GM08714 (cell line): Measurements from ENCODE around the gene CNST.

ENCODE experiments used
- H3K4me3 ChIP-seq: fragments of 200-500 bp; sonication (Bioruptor generic); 2 replicates; pipeline ENCODE4 v1.5.1; 2014; ENCODE audit warnings: mild to moderate bottlenecking, low read length, inconsistent platforms
- ZNF274 ChIP-seq: IDR thresholded peaks from 2 replicates; pipeline ENCODE4 v1.6.1; 2012; ENCODE audit warnings: mild to moderate bottlenecking, low read depth, low read length

CNST gene

GRCh38 chr1:246640747-246641146, 74.5 kb downstream of the CNST start:
- TF ChIP-seq ZNF274 = no peak
- H3K4me3 ChIP-seq = no peak overlapping the region

DNA sequence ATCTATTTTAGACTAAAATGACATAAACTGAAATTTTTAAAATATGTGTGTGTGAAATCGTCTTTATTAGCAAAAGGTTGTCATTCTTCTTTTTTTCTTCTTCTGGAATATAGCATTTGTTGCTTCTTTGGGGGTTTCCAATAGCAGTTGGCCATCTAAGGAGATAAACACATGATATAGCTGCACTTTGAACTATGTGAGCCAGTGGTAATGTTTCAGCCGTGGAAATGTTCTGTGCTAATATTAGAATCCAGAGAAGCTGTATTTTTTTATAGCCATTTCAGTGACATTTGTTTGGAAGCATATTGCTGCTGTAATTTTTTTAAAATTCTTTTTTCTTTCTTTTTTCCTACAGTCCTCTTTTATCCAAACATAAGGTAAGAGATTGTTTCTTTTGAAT, 75.1 kb downstream of the CNST start:
- TF ChIP-seq ZNF274 = no peak
- H3K4me3 ChIP-seq = no peak overlapping the region

GRCh38 chr1:246642719-246643118, 76.5 kb downstream of the CNST start:
- TF ChIP-seq ZNF274 = no peak
- H3K4me3 ChIP-seq = no peak overlapping the region

GRCh38 chr1:246647113-246647512, 80.9 kb downstream of the CNST start:
- no peak overlapping the region for H3K4me3 ChIP-seq
- no peak for TF ChIP-seq ZNF274

DNA sequence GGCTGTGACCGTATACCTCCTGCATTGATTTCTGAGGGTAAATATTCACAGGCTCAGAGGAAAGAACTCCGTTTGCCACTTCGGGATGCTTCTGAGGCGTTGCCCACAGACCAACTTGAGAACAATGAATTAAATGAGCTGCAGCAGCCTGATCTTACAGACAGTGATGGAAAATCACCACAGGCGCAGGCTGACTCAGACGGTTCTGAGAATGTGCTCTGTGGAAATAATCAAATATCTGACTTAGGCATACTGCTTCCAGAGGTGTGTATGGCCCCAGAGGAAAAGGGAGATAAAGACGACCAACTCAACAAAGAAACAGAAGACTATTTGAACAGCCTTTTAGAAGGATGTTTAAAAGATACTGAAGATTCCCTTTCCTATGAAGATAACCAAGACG, 81.3 kb downstream of the CNST start:
- H3K4me3 ChIP-seq = no peak overlapping the region

GRCh38 chr1:246651012-246651695, 84.9 kb downstream of the CNST start:
- H3K4me3 ChIP-seq = no peak overlapping the region
- TF ChIP-seq ZNF274 = no peak

More for the DNA sequence above, 81.3 kb downstream of the CNST start:
- TF ChIP-seq ZNF274 = no peak

DNA sequence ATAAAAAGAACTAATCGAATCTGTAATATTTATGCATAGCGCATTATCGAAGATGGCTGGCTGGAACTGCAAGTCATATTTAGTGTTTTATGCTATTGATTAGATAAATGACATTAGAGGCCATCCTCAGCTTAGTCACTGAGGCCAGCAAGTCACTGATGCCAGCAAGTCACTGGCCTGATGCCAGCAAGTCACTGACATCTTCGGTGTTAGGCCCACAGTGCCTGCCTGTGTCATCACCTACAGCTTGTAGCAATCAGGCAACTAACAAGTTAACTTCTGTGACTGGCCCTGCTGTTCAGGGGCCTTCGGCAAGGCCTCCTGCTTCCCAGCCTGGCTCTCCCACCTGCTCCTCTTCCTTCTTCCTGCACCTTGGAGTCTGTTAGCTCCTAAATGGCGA, 92.3 kb downstream of the CNST start:
- H3K4me3 ChIP-seq = no peak overlapping the region
- TF ChIP-seq ZNF274 = no peak

- H3K4me3 ChIP-seq = no peak overlapping the region
- no peak for TF ChIP-seq ZNF274
These were observed 93.4 kb downstream of the CNST start for GRCh38 chr1:246659594-246660140.

DNA sequence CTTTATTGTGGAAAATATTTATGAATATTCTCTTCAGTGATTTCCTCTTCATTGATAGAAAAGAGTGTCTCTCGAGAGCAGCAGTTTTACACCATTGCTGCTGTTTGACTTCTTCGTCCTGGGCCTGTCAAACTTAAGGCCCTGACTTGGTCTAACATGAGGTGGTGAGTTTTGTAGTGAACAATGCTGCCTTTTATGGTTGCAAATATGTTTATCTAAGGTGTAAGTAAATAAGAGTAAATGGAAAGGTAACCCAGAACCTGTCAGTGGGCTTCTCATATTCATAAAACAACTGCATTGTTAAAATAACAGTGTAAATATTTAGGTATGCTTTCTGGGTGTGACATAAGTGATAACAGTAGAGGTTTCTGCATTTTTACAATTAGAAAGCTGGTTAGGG, 95.2 kb downstream of the CNST start:
- H3K4me3 ChIP-seq = no peak overlapping the region
- TF ChIP-seq ZNF274 = no peak

DNA sequence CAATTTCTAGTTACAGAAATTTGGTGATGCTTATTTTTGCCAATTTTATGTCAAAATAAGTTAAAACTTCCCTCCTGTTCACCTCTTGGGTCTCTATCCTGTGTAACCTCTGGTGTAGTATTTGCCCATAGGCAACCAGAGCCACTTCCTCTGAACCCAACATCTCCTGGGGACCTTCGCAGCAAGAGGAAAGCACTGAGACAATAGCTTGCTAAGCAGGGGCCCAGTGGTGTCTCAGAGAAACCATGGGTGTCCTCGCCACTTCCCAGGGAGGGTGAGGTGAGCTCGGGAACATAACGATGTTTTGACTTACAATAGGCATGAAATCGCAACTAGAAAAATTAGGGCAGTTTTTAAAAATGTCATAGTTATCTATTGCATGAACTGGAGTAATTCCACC, 101.5 kb downstream of the CNST start:
- no peak overlapping the region for H3K4me3 ChIP-seq
- TF ChIP-seq ZNF274 = no peak

DNA sequence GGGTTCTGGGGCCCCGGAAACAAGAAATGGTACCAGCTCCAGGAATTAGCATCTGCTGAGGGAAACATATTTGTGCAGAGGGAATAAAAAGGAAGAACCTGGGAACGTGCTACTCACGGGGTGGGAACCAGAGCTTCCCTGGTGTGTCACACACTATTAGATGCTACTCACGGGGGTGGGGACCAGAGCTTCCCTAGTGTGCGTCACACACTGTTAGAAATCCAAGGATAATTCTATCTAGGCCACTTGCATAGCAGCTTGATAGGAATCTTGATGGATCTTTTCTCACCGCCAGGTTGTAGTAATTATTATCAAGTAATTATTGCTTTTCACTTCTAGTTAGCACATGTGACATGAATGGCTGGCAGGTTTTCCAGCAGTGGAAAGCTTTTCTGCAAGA, 103.4 kb downstream of the CNST start:
- TF ChIP-seq ZNF274 = no peak
- no peak overlapping the region for H3K4me3 ChIP-seq

DNA sequence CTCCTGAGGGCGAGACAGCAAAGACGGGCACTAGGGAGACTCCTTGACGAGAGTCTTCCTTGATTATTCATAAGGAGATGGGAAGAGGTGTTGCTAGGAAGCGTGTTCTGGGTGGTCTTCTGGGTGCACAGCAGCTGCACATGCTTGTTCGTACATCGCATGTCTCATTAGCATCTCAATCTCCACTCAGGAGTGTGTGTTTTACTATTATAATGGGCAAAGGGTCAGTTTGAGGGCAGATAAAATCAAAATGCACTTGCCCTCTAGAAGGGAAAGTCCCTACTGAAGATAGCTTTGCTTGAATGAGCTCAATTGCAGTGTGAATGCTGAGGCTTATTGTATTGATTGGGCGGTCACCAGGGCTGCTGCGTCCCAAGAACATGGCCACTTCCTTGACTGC, 107.8 kb downstream of the CNST start:
- no peak for TF ChIP-seq ZNF274
- H3K4me3 ChIP-seq = no peak overlapping the region

- H3K4me3 ChIP-seq = no peak overlapping the region
- TF ChIP-seq ZNF274 = no peak
These were observed 111.6 kb downstream of the CNST start for GRCh38 chr1:246677842-246678241.

DNA sequence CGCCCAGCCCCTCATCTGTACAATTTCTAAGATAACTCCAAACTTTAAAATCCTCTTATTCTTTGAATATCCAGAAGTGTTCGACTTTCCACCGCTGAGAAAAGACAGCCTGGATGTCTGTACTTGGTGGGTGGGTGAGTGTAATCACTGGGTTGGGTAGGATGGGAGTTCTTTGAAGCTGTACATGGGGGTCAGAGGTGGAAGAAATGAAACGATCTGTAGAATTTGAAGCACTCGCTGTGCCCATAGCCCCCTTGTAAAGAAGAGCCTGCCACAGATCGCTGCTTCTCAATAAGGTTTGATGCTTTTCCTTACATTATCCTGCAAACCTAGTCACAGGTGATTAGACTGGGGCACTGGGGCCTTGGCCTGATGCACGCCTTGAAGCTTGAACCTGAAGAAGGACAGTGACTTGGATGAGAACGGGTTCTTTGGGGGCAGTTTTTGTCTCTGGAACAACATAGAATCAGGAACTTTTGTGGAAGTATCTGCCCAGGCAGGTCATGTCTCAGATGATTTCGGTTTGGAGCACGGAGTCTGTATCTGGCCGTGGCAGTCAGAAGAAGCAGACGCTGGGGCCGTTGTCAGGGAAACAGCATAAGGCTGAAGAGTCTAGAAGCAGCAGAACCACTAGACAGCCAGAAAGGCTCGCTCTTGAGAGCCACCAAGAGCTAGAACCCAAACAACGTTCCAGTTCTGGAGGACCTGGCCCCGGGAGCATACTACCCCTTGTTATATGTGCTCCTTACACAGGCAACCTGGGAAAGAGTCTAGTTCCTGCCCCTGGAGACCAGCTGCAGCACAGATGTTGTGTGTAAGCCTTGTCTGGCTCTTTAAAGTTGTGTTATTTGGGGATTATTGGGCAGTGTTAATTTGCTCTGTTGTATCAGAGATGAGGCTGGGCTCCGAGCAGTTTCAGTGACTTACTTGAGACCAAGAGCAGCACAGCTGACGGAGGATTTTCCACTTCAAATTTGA, 112.8 kb downstream of the CNST start:
- no peak for TF ChIP-seq ZNF274
- no peak overlapping the region for H3K4me3 ChIP-seq

- H3K4me3 ChIP-seq = no peak overlapping the region
- TF ChIP-seq ZNF274 = no peak
These were observed 113.5 kb downstream of the CNST start for GRCh38 chr1:246679794-246680177.

GRCh38 chr1:246680190-246680589, 113.9 kb downstream of the CNST start:
- no peak overlapping the region for H3K4me3 ChIP-seq
- no peak for TF ChIP-seq ZNF274
